Left lung (tissue), 10 donors: ENCODE data around the gene ADNP. TPM values are rescaled to one million over a fixed set of nuclear protein-coding genes. Genes with fewer than 3 reads are reported as not detected.
"Not testable (repeated sequence)": the region's sequence is repeated elsewhere in the genome, so short reads cannot be mapped to it uniquely, and the experiment has no call there.

ENCODE experiments used
- ATAC-seq: fragments of 200-7000 bp; cut with Tn5 transposase; one replicate; pipeline ENCODE4 v1.9.1; 2020; ENCODE audit warnings: moderate library complexity
- DNase-seq, 4 donors: peaks; one replicate each; pipeline ENCODE4 v3.0.0-alpha.2; 2013 to 2020
- H3K27ac ChIP-seq, 2 donors: fragments of 200-600 bp; sonication (generic) in 1 of 2; one replicate each; pipeline versions ENCODE4 v1.5.0 to v1.8.0; 2020 to 2021
- H3K27me3 ChIP-seq, 2 donors: fragments of 200-600 bp; sonication (generic) in 1 of 2; one replicate each; pipeline versions ENCODE4 v1.5.0 to v1.8.0; 2020 to 2021
- H3K36me3 ChIP-seq, 2 donors: fragments of 200-600 bp; sonication (generic) in 1 of 2; one replicate each; pipeline versions ENCODE4 v1.5.0 to v1.8.0; 2020 to 2021
- H3K4me1 ChIP-seq, 2 donors: fragments of 200-600 bp; one replicate each; pipeline ENCODE4 v1.8.0; 2021
- H3K4me3 ChIP-seq, 2 donors: fragments of 200-600 bp; sonication (generic) in 1 of 2; one replicate each; pipeline versions ENCODE4 v1.5.0 to v1.8.0; 2020 to 2021; ENCODE audit warnings: mild to moderate bottlenecking in 1 of 2
- H3K9me3 ChIP-seq, 2 donors: fragments of 200-600 bp; sonication (generic) in 1 of 2; one replicate each; pipeline versions ENCODE4 v1.5.0 to v1.8.0; 2020 to 2021
- intact Hi-C, 2 donors: fragments of 100-400 bp; cut with DNase I; formaldehyde crosslinking; loops; one replicate each; pipeline versions ENCODE4 v1.11.2 to v1.14.2; 2022
- polyA plus RNA-seq, 6 donors: library from polyadenylated mRNA; unstranded; fragments of 120-200 nt; gene quantifications; one replicate each; pipeline ENCODE4 v1.2.1, GENCODE V29; 2013; ENCODE audit not compliant: insufficient read length in 6 of 6
- total RNA-seq, 2 donors: library from RNA; stranded (reverse); fragmentation: NEBNext Ultra II Directional; extraction: Animal tissue kit (Norgen Biotek cat#: 25700); gene quantifications; one replicate each; pipeline ENCODE4 v1.2.1, GENCODE V29; 2021
- TF ChIP-seq, protein P1 (sequence below), 2 donors: fragments of 200-600 bp; sonication (generic) in 1 of 2; IDR thresholded peaks; one replicate each; pipeline versions ENCODE4 v1.5.0 to v1.8.0; 2021; ENCODE audit warnings: antibody characterized with exemption in 2 of 2
- donor health status: DM: no; HTN: yes; CAD: no.
- donor health status: DM: no; HTN: no; CAD: no.

The ADNP gene
- total and polyA plus RNA-seq, 8 donors: 51.9 to 130 (median 112) TPM

DNA sequence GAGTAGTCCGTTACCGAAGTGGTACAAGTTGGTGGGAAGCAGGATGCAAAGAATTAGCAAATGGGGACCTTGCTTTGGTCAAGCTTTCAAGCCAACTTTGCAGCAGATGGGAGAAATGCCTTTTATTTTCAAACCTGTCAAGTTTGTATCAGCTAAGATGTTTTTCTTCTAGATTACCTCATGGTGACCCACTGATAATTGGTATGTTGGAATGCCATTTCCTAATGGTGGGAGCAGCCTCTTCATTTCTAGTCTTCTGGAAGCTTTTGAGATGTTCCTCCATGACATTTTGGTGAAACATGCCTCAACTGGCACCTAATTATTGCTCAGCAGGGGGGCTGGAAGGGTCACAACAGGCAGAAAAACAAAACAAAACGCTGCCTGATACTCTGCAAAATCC lies 43.7 kb downstream of the ADNP start:
- TF ChIP-seq, protein P1, sequence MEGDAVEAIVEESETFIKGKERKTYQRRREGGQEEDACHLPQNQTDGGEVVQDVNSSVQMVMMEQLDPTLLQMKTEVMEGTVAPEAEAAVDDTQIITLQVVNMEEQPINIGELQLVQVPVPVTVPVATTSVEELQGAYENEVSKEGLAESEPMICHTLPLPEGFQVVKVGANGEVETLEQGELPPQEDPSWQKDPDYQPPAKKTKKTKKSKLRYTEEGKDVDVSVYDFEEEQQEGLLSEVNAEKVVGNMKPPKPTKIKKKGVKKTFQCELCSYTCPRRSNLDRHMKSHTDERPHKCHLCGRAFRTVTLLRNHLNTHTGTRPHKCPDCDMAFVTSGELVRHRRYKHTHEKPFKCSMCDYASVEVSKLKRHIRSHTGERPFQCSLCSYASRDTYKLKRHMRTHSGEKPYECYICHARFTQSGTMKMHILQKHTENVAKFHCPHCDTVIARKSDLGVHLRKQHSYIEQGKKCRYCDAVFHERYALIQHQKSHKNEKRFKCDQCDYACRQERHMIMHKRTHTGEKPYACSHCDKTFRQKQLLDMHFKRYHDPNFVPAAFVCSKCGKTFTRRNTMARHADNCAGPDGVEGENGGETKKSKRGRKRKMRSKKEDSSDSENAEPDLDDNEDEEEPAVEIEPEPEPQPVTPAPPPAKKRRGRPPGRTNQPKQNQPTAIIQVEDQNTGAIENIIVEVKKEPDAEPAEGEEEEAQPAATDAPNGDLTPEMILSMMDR (IDR thresholded peaks at IDR 0.05): no peak
- H3K36me3 ChIP-seq: peaks cover 0 to 57% of the 10 kb centered on the region in 2 donors
- H3K4me1 ChIP-seq: no peaks in the 10 kb centered on the region
- no peak for ATAC-seq
- H3K27ac ChIP-seq: no peak overlapping the region
- DNase-seq: peak in 1 of 4 donors; percentile 20
- intact Hi-C loops: no loop called here
- H3K27me3 ChIP-seq: no peaks in the 10 kb centered on the region
- H3K4me3 ChIP-seq: no peak overlapping the region
- no peaks in the 10 kb centered on the region for H3K9me3 ChIP-seq

DNA sequence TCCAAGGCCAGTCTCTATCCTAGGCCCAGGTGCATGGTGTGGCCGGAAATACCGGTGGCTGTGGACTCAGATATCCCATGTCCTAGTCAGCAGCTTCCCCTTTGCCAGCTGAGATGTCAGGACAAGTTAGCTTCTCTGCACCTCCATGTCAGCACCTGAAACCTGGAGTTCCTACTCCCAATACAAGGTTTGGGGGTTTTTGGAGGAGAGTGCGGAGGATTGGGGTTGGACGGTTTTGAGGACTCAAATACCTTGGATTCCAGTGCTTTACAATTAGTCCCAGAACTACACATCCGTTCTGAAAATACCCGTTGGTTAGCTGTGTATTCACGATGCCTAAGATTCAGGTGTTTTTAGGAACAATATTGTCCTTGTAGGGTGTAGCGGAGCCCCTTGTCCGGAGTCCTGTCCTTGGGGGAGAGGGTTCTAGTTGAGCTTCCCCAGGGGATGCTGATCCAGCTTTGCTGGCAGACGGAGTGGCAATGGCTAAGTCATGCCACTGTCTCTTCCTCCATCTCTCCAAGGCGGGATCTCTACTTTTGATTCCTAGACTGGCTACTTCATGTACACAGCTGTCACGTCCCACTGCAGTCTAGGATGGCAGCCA lies 45.0 kb downstream of the ADNP start:
- intact Hi-C loops: no loop called here

DNA sequence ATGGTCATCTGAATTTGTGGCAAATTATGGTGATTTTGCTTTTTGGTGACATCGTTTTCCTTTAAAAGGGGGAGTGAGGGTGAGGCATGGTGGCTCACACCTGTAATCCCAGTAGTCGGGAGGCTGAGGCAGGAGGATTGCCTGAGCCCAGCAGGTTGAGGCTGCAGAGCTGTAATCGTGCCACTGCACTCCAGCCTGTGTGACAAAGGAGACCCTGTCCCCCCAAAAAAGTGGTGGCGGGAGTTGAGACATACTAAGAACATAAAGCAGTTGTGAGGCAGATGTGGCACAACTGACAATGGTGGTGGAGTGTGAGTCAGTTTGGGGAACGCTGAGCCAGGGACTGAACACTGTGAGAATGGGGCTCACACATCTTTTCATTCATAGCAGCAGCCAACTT lies 45.5 kb downstream of the ADNP start:
- Histone ChIP-seq H3K27me3 (no peaks in the 10 kb centered on the region), H3K4me3 (no peak overlapping the region), H3K36me3 (peaks cover 0 to 39% of the 10 kb centered on the region in 2 donors), H3K27ac (no peak overlapping the region), H3K4me1 (no peaks in the 10 kb centered on the region), H3K9me3 (no peaks in the 10 kb centered on the region)
- no peak for ATAC-seq
- DNase-seq: no peak
- intact Hi-C loops: no loop called here
- TF ChIP-seq, protein P1 (IDR thresholded peaks at IDR 0.05): no peak

More for the DNA sequence above, 45.0 kb downstream of the ADNP start:
- ATAC-seq: no peak
- no peak for DNase-seq
- no peaks in the 10 kb centered on the region for H3K4me1 ChIP-seq
- H3K9me3 ChIP-seq: no peaks in the 10 kb centered on the region
- no peaks in the 10 kb centered on the region for H3K27me3 ChIP-seq
- peaks cover 0 to 44% of the 10 kb centered on the region in 2 donors for H3K36me3 ChIP-seq
- TF ChIP-seq, protein P1 (IDR thresholded peaks at IDR 0.05): no peak
- no peak overlapping the region for H3K27ac ChIP-seq
- no peak overlapping the region for H3K4me3 ChIP-seq

DNA sequence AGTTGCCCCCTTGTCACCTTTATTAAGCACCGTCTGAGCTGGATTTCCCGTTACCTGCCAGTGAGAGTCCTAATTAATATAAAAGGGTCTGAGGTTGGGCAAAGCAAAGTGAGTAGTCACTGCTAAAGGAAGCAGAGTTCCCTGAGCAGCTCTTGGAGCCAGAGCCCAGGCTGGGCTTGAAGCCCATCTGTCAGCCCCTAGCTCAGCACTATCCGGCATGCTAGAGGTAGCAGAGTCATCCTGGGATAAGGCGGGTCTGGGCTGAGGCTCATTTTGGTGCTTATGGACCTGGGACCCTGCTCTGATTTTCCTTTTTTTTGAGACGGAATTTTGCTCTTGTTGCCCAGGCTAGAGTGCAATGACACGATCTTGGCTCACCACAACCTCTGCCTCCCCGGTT lies 46.2 kb downstream of the ADNP start:
- ATAC-seq: no peak
- intact Hi-C loops: no loop called here
- Histone ChIP-seq H3K27ac (no peak overlapping the region), H3K36me3 (peaks cover 0 to 32% of the 10 kb centered on the region in 2 donors), H3K4me3 (no peak overlapping the region), H3K27me3 (no peaks in the 10 kb centered on the region), H3K4me1 (no peaks in the 10 kb centered on the region), H3K9me3 (no peaks in the 10 kb centered on the region)
- no peak for DNase-seq
- TF ChIP-seq, protein P1 (IDR thresholded peaks at IDR 0.05): no peak

DNA sequence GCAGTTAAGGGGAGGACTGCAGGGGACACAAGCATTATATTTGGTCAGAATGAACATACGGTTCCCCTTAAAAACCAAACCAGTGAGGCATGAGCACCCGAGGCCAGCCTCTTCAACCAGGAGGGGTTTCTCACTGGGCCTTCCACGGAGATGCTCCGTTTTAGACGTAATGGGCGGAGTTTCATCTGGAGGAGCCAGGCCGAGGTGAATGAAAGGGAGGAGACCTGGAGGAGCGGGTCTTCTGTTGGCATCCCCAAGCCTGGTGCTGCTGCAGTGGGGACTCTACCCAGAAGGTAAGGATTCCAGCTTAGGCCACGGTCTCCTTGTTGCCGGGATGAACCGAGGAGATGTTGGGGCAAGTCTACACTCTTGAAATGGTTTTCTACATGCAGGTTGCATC lies 47.4 kb downstream of the ADNP start:
- Histone ChIP-seq H3K4me1 (no peaks in the 10 kb centered on the region), H3K27ac (no peak overlapping the region), H3K4me3 (no peak overlapping the region), H3K9me3 (no peaks in the 10 kb centered on the region), H3K36me3 (peaks cover 0 to 20% of the 10 kb centered on the region in 2 donors), H3K27me3 (no peaks in the 10 kb centered on the region)
- ATAC-seq (no peak), DNase-seq (no peak)
- intact Hi-C loops: no loop called here
- TF ChIP-seq, protein P1 (IDR thresholded peaks at IDR 0.05): no peak

DNA sequence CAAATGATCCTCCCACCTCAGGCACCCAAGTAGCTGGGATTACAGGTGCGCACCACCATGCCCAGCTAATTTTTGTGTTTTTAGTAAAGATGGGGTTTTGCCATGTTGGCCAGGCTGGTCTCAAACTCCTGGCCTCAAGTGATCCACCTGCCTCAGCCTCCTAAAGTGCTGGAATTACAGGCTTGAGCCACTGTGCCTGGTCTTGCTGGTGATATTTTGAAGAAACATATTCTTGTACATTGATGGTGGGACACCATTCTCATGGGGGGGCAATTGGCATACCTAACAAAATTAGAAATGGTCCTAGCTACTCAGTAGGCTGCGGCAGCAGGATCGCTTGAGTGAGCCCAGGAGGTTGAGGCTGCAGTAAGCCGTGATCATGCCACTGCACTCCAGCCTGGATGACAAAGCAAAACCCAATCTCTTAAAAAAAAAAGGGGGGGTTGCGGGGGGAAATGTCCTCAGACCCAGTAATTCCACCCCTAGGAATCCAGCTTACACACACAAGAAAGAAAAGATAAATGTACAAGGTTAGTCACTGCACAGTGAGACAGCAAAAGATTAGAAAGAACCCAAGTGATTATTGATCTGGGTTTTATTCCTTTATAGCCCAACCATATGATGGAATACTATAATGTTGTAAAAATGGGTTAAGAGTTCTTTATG lies 49.3 kb downstream of the ADNP start:
- H3K9me3 ChIP-seq, intact Hi-C loops, H3K27me3 ChIP-seq, H3K4me3 ChIP-seq, H3K4me1 ChIP-seq, ATAC-seq, H3K27ac ChIP-seq, DNase-seq, H3K36me3 ChIP-seq: not testable (repeated sequence)
